ENCODE measurements around the gene NELFCD.

Gene NELFCD

DNA sequence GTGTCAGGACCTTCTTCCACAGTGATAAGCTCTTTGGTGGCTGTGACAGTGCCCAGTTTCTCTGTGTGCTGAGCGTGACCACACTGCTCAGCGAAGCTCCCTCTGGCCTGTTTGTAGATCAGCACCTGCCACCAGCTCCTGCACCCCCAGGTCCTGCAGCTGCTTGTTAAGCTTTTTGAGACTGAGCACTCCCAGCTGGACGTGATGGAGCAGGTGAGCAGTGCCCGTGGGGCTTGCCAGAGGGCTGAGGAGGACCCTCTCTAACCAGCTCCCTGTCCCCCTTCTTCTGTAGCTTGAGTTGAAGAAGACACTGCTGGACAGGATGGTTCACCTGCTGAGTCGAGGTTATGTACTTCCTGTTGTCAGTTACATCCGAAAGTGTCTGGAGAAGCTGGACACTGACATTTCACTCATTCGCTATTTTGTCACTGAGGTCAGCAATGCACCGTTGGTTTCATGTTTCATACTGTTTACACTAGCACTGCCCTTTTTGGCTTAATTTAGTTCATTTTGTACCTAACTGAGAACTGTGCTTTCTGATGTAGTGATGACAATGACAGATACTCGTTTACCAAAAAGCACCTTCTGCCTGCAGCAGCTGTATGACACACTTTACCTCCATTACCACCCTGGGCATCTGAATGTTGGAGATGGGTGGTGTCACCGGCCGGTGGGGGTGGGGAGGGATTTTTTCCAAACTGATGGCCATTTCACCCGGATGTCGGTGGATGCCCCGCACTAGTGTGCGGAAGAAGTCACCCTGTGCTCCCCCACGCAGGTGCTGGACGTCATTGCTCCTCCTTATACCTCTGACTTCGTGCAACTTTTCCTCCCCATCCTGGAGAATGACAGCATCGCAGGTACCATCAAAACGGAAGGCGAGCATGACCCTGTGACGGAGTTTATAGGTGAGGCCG is 12.5 kb downstream of the NELFCD start:
- no peak for DNase-seq (ENCODE audit: low read depth in 4 of 4, low spot score in 1 of 4)

GRCh38 chr20:58994390-58995159 is 13.5 kb downstream of the NELFCD start:
- DNase-seq (ENCODE audit: low read depth in 4 of 4, low spot score in 1 of 4) = no peak

- DNase-seq (ENCODE audit: low read depth in 4 of 4, low spot score in 1 of 4) = no peak
These were observed 14.6 kb downstream of the NELFCD start for GRCh38 chr20:58995461-58996225.

DNA sequence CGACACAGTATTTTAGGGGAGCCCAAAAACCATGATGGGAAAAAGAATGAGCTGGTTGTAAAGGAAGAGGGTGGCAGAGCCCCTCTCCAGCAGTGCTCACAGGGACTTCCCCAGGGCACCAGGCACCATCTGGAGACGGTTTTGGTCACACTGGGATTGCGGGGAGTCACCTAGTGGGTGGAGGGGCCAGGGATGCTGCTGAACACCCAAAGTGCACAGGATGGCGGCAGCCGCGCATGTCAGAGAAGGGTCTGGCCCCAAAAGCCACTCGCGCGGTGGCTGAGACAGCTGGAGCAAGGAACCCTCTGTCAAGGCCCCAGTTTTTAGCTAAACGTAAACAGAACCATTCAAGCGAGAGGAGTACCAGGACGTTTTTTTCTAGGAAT is 15.2 kb downstream of the NELFCD start:
- no peak for DNase-seq (ENCODE audit: low read depth in 4 of 4, low spot score in 1 of 4)

- DNase-seq (ENCODE audit: low read depth in 4 of 4, low spot score in 1 of 4) = no peak
These were observed 16.2 kb downstream of the NELFCD start for GRCh38 chr20:58997141-58997770.

GRCh38 chr20:58998656-58999055 is 17.6 kb downstream of the NELFCD start:
- DNase-seq (ENCODE audit: low read depth in 4 of 4, low spot score in 1 of 4) = no peak

DNA sequence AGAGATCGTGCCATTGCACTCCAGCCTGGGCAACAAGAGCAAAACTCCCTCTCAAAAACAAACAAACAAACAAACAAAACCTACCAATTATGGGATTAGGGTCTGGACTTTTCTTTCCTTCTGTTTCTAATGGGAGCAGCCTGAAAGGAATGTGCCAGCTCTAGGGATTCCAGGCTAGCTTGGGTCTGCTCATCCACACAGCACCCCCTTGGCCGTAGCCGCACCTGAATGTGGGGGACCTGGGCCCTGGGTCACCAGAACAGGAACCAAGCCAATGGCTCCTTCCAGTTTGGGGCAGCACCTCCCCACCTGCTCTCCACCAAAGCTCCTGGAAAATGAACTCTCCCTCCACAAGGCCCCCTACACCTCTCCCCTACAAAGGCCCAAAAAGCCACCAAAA is 19.3 kb downstream of the NELFCD start:
- no peak for DNase-seq (ENCODE audit: low read depth in 4 of 4, low spot score in 1 of 4)

DNA sequence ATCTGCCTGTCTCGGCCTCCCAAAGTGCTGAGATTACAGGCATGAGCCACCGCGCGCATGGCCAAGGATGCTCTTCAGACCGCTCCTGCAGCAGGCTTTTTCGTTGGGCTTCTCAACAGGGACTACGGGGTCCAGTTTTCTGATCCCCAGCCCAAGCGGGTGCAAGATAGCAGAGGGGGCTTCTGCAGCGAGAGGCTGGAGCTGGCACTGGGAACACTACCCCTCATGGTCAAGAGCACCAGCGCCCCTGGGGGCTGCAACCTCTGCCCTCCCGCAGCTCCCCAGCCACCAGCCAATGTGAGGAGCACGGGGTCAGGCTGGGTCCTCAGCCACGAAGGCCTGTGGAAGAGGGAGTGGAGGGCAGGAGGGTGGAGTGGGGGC is 20.0 kb downstream of the NELFCD start:
- no peak for DNase-seq (ENCODE audit: low read depth in 4 of 4, low spot score in 1 of 4)

GRCh38 chr20:59001449-59002171 is 20.6 kb downstream of the NELFCD start:
- no peak for DNase-seq (ENCODE audit: low read depth in 4 of 4, low spot score in 1 of 4)

DNA sequence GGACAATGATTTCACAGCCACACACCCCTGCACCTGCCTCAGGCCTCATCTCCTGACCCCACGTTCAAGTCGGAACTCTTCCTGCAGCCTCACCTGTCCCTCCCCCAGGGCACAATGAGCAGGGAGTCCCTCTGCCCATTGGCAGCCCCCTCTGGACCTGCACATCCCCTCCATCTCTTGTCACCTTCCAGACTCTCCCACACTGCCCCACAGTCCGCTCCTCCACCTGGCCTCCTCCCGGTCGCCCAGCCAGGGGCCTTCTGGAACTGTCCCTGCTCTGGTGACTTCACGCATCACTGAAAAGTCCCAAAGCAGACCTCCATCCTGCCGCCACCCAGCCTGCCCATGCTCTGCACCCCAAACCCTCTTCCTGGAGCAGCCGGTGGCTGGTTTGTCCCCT is 21.3 kb downstream of the NELFCD start:
- DNase-seq (ENCODE audit: low read depth in 4 of 4, low spot score in 1 of 4) = no peak

DNA sequence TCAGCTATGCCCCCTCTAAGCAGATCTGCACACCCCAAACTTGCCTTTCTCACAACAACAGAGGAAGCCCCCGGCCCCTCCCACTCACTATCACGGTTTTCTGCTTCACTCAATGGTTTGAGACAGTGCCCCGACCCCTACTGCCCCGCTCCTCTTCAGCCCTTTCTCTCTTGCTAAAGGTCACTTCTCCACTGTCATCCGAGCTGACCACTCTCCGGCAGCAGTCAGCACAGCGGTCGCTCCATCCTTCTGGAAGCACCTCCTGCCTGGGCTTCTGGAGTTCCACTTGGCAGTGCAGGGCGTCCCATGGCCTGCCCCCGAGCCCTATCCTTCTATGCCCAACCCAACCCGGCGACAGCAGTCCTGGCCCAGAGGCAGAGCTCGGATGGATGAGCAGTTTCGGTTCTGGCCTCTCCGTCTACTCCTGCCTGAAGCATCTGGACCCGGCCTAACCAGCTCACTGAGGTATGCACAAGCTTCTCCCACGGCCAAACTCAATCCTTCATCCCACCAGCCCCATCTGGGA is 21.9 kb downstream of the NELFCD start:
- DNase-seq (ENCODE audit: low read depth in 4 of 4, low spot score in 1 of 4) = no peak

- DNase-seq (ENCODE audit: low read depth in 4 of 4, low spot score in 1 of 4) = no peak
These were observed 22.9 kb downstream of the NELFCD start for GRCh38 chr20:59003836-59004492.

DNA sequence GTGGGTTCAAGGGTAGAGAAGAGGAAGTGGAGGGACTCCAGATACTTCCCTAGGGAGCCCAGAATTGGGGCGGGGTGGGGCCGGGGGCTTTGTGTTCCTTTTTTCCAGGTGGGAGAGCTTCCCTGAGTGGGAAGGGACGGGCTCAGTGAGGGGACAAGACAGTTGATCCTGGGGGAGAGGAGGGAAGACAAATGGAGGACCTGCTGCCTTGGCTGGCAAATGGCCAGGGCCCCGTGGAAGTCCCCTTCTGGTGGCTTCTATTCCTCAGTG is 23.4 kb downstream of the NELFCD start:
- peak in 2 of 4 experiments; percentile 23 to 28 for DNase-seq (ENCODE audit: low read depth in 4 of 4, low spot score in 1 of 4)

DNA sequence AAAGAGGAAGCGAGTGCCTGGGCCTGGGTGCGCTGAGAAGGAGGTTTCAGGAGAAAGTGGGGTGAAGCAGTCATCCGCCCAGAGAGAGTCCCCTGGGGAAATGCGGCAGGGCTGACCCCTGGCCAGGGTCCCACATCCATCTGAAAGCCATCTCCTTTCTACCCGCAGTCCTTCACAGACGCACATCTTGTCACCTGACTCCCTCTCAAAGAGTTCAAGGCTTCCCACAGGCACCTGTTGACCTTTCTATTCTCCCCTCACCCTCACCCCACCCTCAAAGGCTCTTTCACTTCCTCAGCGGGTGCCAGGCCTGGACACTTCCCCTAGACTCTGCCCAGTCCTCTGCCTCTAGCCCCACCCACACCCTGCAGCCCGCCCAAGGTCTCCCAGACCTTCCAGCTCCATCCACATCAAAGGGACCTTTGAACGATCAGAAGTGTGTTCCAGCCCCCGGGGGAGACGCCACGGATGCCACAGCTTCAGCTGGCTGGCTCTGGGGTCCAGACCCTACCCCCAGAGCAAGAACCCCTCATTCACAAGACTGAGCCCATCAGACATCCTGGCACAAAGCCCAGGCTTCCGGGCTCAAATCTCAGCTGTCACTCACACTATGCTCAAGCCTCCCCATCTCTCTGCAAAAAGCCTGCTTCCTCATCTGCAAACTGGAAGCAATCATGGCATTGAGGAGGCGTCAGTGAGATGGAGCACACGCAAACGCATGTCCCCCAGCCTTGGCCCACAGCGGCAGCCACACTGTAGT is 23.9 kb downstream of the NELFCD start:
- no peak for DNase-seq (ENCODE audit: low read depth in 4 of 4, low spot score in 1 of 4)

- DNase-seq (ENCODE audit: low read depth in 4 of 4, low spot score in 1 of 4) = no peak
These were observed 24.6 kb downstream of the NELFCD start for GRCh38 chr20:59005523-59006166.

GRCh38 chr20:59006167-59006863 is 25.3 kb downstream of the NELFCD start:
- no peak for DNase-seq (ENCODE audit: low read depth in 4 of 4, low spot score in 1 of 4)

DNA sequence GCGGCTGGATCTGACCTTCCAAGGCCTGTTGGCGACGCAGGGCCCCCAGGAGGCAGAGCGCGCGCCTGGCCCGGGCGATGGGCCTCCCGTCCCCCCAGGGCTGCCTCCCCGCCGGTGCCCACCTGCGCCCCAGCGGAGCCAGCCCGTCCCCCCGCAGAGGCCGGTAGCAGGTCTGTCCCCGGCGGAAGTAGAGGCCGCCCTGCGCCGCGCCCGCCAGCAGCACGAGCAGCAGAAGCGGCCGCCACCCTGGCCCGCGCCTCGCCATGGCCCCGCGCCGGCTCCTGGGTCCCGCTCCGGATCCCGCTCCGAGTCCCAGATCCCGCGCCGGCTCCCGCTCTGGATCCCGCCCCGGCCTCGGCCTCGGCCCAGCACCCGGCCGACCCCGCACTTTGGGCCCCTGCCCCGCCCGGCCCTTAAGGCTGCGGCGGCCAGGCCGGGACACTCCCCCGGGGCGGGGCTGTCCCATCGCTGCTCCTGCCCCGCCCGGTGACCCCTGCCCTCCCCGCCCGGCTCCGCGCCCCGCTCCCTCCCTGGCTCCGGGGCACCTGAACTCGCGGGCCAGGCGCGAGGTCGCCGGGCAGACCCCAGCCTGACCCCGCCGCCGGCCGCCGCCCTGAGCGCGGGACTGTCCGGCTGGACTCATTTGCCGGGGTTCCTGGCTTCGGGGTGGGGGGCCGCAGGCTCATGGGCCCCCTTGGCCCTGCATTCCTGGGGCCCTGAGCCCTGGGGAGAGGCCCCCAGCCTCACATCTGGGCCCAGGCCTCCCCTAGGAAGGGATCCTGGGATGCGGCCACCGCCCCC is 26.0 kb downstream of the NELFCD start, which contains the start of gene CTSZ:
CTSZ (minus strand) TSS at position 391 of the 801 bp plus-strand sequence; CDS start at position 265, 126 bp downstream.
- DNase-seq (ENCODE audit: low read depth in 4 of 4, low spot score in 1 of 4) = peak in 2 of 4 experiments; percentile 6 to 36
